K562 (cell line): ENCODE results near the gene KRTAP1-5. TPM values are rescaled to one million over a fixed set of nuclear protein-coding genes. Genes with fewer than 3 reads are reported as not detected.
A peak's percentile ranks its signal among the peaks of the same experiment; 100 is the strongest.

ENCODE experiments used
- ATAC-seq: fragments of 200-7000 bp; cut with Tn5 transposase; 3 replicates; pipeline ENCODE4 v1.9.1; 2020; ENCODE audit warnings: moderate library complexity
- BruUV-seq: library from RNA; stranded (reverse); fragments of 400-500 nt; replicated peaks from 2 replicates; lab custom pipeline; 2021; lab: Mats Ljungman, UMichigan
- CTCF ChIA-PET: fragments of 300-600 bp; formaldehyde crosslinking; extraction: SDS; loops from one replicate; lab custom pipeline; 2021; ENCODE audit warnings: low intra/inter-chr PET ratio; lab: Yijun Ruan, JAX
- POLR2A ChIA-PET: fragments of 300-600, 350-650 bp; sonication (Branson Sonifier 250); formaldehyde crosslinking; extraction: SDS; loops from one replicate; lab custom pipeline; 2021; ENCODE audit warnings: antibody characterized with exemption, inconsistent platforms; lab: Yijun Ruan, JAX
- DNase-seq, 4 experiments: peaks; one replicate each; pipeline versions ENCODE4 v3.0.0 to v3.0.0-alpha.2; 2011 to 2018; ENCODE audit warnings: low spot score in 3 of 4, mixed read lengths in 3 of 4; ENCODE audit errors: extremely low read depth in 1 of 4
- FAIRE-seq: peaks from 2 replicates; lab custom pipeline; 2011; peaks lifted over from hg19 to GRCh38; lab: Jason Lieb, UNC
- H2AFZ ChIP-seq: 2 replicates; pipeline ENCODE4 v1.6.0; 2011; ENCODE audit warnings: low read depth, low read length, control low read depth, inconsistent platforms
- H3K27ac ChIP-seq: fragments of 200-600 bp; 3 replicates; pipeline ENCODE4 v1.8.0; 2011; ENCODE audit warnings: low read depth, mild to moderate bottlenecking, control low read depth, inconsistent platforms, low read length, moderate library complexity, mixed read lengths; ENCODE audit errors: extremely low read depth
- H3K27me3 ChIP-seq, 2 experiments: fragments of 300-600 bp in 1 of 2; 2 replicates in 1 of 2; 3 replicates in 1 of 2; pipeline versions ENCODE4 v1.6.0 to v1.8.0; 2011; ENCODE audit warnings: inconsistent platforms in 2 of 2, low read length in 2 of 2, mild to moderate bottlenecking in 1 of 2, mixed read lengths in 1 of 2, moderate library complexity in 1 of 2; ENCODE audit not compliant: control insufficient read depth in 2 of 2, insufficient read depth in 2 of 2
- H3K36me3 ChIP-seq: fragments of 300-600 bp; 3 replicates; pipeline ENCODE4 v1.8.0; 2011; ENCODE audit warnings: mild to moderate bottlenecking, low read length, inconsistent platforms; ENCODE audit not compliant: control insufficient read depth, insufficient read depth
- H3K4me1 ChIP-seq, 2 experiments: fragments of 200-600 bp in 1 of 2; replicated peaks in 1 of 2; 2 replicates in 1 of 2; 3 replicates in 1 of 2; pipeline versions ENCODE4 v1.5.1 to v1.8.0; 2011; ENCODE audit warnings: inconsistent platforms in 2 of 2, low read length in 2 of 2, mild to moderate bottlenecking in 1 of 2, mixed read lengths in 1 of 2, moderate library complexity in 1 of 2; ENCODE audit not compliant: control insufficient read depth in 2 of 2, insufficient read depth in 2 of 2
- H3K4me2 ChIP-seq: 2 replicates; pipeline ENCODE4 v1.6.1; 2011; ENCODE audit warnings: low read length, control low read depth, inconsistent platforms, mixed read lengths; ENCODE audit not compliant: insufficient read depth
- H3K4me3 ChIP-seq: fragments of 200-600 bp; sonication (generic), shearing (Covaris generic); 2 replicates; pipeline ENCODE4 v1.5.1; 2016; ENCODE audit warnings: control low read depth, inconsistent platforms
- H3K79me2 ChIP-seq: fragments of 200-600 bp; 3 replicates; pipeline ENCODE4 v1.8.0; 2011; ENCODE audit warnings: low read length, inconsistent platforms; ENCODE audit not compliant: control insufficient read depth, insufficient read depth
- H3K9ac ChIP-seq, 2 experiments: 2 replicates each; pipeline versions ENCODE4 v1.6.0 to v1.6.1; 2011; ENCODE audit warnings: low read depth in 2 of 2, low read length in 2 of 2, control low read depth in 1 of 2, inconsistent platforms in 1 of 2, mild to moderate bottlenecking in 1 of 2, mixed read lengths in 1 of 2; ENCODE audit not compliant: insufficient read depth in 1 of 2
- H3K9me1 ChIP-seq: one replicate; pipeline ENCODE4 v1.6.0; 2011; ENCODE audit warnings: inconsistent platforms, mild to moderate bottlenecking, low read length, moderate library complexity; ENCODE audit not compliant: control insufficient read depth, insufficient read depth
- H3K9me3 ChIP-seq: replicated peaks from 2 replicates; pipeline ENCODE4 v1.5.1; 2011; ENCODE audit warnings: low read depth, low read length, inconsistent platforms; ENCODE audit not compliant: control insufficient read depth, insufficient read depth
- H4K20me1 ChIP-seq: replicated peaks from 2 replicates; pipeline ENCODE4 v1.6.1; 2011; ENCODE audit warnings: low read length, inconsistent platforms, mixed read lengths; ENCODE audit not compliant: control insufficient read depth, insufficient read depth
- BRF1 ChIP-seq: IDR thresholded peaks from 3 replicates; pipeline ENCODE4 v1.6.1; 2011; ENCODE audit warnings: borderline replicate concordance, mild to moderate bottlenecking; ENCODE audit not compliant: insufficient read length; ENCODE audit errors: extremely low read depth
- CBX8 ChIP-seq: fragments of 200-600 bp; sonication (generic); IDR thresholded peaks from 2 replicates; pipeline ENCODE4 v1.6.1; 2012; ENCODE audit warnings: borderline replicate concordance, mixed run types, low read depth, mild to moderate bottlenecking, moderate library complexity, mixed read lengths, low read length, control low read depth, inconsistent platforms; ENCODE audit not compliant: poor library complexity, severe bottlenecking; ENCODE audit errors: extremely low read depth
- FOS ChIP-seq: IDR thresholded peaks from 3 replicates; pipeline ENCODE4 v1.6.1; 2011; ENCODE audit not compliant: insufficient read length; ENCODE audit errors: extremely low read depth
- MEF2D ChIP-seq: conservative IDR thresholded peaks from 2 replicates; pipeline ENCODE4 v1.6.1; 2016; ENCODE audit warnings: low read depth, missing genetic modification characterization, missing compliant biosample characterization
- NR3C1 ChIP-seq: sonication (generic); formaldehyde crosslinking; IDR thresholded peaks from 2 replicates; pipeline ENCODE4 v1.8.1; 2022; ENCODE audit warnings: missing genetic modification reagents
- POLR2H ChIP-seq: IDR thresholded peaks from 2 replicates; pipeline ENCODE4 v1.6.1; 2016; ENCODE audit warnings: missing genetic modification characterization, low read depth, mild to moderate bottlenecking, control low read depth, missing compliant biosample characterization, moderate library complexity
- ZNF316 ChIP-seq: fragments of 450-650 bp; IDR thresholded peaks from 2 replicates; pipeline ENCODE4 v1.6.1; 2016
- ZNF551 ChIP-seq: fragments of 250-450 bp; sonication (Bioruptor Pico); IDR thresholded peaks from 2 replicates; pipeline ENCODE4 v1.5.0; 2021; ENCODE audit warnings: mild to moderate bottlenecking, moderate library complexity
- ZZZ3 ChIP-seq: fragments of 450-650 bp; IDR thresholded peaks from 2 replicates; pipeline ENCODE4 v1.6.1; 2016; ENCODE audit warnings: antibody characterized with exemption, mild to moderate bottlenecking, moderate library complexity
- WGBS: fragments of 100-300 bp; shearing (Covaris generic); methylation state at CpG from one replicate; pipeline ENCODE4 v1.1.6; 2016; ENCODE audit warnings: low coverage, mixed read lengths; ENCODE audit not compliant: insufficient coverage; ENCODE audit errors: missing lambda C conversion rate; 5-methylcytosine and 5-hydroxymethylcytosine counted together
- in situ Hi-C: fragments of 300-500 bp; cut with MboI; formaldehyde crosslinking; loops from 4 replicates; pipeline ENCODE4 v1.15.0; 2018; ENCODE audit warnings: inconsistent platforms, mixed read lengths
- intact Hi-C: fragments of 100-400 bp; cut with micrococcal nuclease; formaldehyde crosslinking; loops from 2 replicates; pipeline ENCODE4 v1.14.2; 2022
- polyA plus RNA-seq, 8 experiments: library from polyadenylated mRNA; depleted of rRNA in 4 of 8; stranded (reverse) in 5 of 8; unstranded in 3 of 8; fragments of >200 nt; fragmentation: Nextera tagmentation in 2 of 8; fragmentation: Illumina TruSeq in 1 of 8; extraction: Ambion mirVana in 2 of 8; extraction: Trizol in 1 of 8; gene quantifications; 2 replicates each; pipeline versions ENCODE4 v1.2.1 to v1.2.3, GENCODE V29; 2011 to 2014; ENCODE audit warnings: inconsistent platforms in 1 of 8, missing spikeins in 1 of 8
- total RNA-seq, 7 experiments: library from RNA; depleted of rRNA in 6 of 7; stranded (reverse); fragments of >200 nt in 6 of 7; fragmentation: Illumina TruSeq in 2 of 7; extraction: Trizol in 2 of 7; gene quantifications; 2 replicates each; pipeline versions ENCODE4 v1.2.1 to v1.2.3, GENCODE V29; 2011 to 2021; ENCODE audit warnings: low replicate concordance in 1 of 7
- TF ChIP-seq, protein P1 (sequence below): fragments of 250-450 bp; sonication (Bioruptor Pico); IDR thresholded peaks from 2 replicates; pipeline ENCODE4 v1.5.0; 2020; ENCODE audit warnings: mild to moderate bottlenecking

The KRTAP1-5 gene
- total and polyA plus RNA-seq, 9 of the 15 experiments (the other 6 are each of a cell fraction or from before 2014, with no cell fraction given), result not detected

DNA sequence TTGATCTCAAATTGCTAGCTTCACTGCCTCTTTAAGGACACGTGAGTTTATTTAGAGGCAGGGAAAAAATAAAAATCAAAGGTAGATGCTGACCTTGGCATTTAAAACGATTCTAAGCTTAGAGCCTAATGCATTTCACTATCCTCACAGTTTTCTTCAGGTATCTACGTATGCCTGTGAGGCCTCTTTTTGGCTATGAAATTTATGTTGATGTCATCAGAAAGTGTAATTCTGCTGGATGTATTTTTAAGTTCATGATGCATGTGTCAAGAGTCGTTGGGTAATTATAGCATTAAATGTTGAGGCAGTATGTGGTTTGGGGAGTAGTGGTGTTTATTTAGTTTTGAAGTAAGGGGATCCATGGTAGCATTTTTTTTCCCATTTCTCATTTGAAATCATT is 23.1 kb downstream of the KRTAP1-5 start:
- ChIA-PET POLR2A (no interaction called here), CTCF (no interaction called here)
- in situ Hi-C loops, result no loop called here
- 0% methylated on average over 4 of the region's 4 CpGs for WGBS
- TF ChIP-seq NR3C1 (no peak), ZNF316 (peak; percentile 52; the same call in 1 of the 2 replicates)
- no peak overlapping the region for H3K27ac ChIP-seq
- FAIRE-seq (no peak), ATAC-seq (no peak), DNase-seq (no peak)
- intact Hi-C loops, result no loop called here
- H2AFZ ChIP-seq, result no peak overlapping the region
- BruUV-seq, result no TSS peak
- no peak overlapping the region for H3K4me2 ChIP-seq
- H3K4me3 ChIP-seq, result no peak overlapping the region
- no peaks in the 10 kb centered on the region; a peak in 1 of 5 replicates for H3K4me1 ChIP-seq
- no peaks in the 10 kb centered on the region for H3K36me3 ChIP-seq
- H3K9ac ChIP-seq, result no peak overlapping the region
- no peaks in the 10 kb centered on the region for H4K20me1 ChIP-seq
- no peaks in the 10 kb centered on the region for H3K9me3 ChIP-seq
- no peaks in the 10 kb centered on the region for H3K79me2 ChIP-seq
- peaks cover 0 to 14% of the 10 kb centered on the region in 2 experiments; a peak in 3 of 5 replicates for H3K27me3 ChIP-seq
- no peaks in the 10 kb centered on the region for H3K9me1 ChIP-seq

DNA sequence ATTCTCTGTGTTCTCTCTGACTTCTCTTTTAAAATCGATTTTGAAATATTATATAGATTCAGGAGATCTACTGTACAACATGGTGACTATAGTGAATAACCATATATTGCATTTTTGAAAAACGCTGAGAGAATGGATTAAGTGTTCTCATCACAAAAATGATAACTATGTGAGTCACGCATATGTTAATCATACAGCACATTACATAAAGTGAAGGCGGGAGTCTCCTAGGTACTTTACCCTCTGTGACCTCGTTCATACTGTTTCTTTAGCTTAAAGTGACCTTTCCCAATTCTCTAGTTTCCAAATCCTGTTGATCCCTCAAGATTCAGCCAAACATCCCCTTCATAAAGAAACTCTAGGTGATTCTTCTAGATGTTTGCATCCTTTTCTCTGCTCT is 24.2 kb downstream of the KRTAP1-5 start:
- WGBS, result 2% methylated on average over 5 of the region's 5 CpGs
- ChIA-PET POLR2A (no interaction called here), CTCF (no interaction called here)
- Histone ChIP-seq H3K4me2 (no peak overlapping the region), H3K27me3 (peaks cover 0 to 9% of the 10 kb centered on the region in 2 experiments; a peak in 3 of 5 replicates), H3K9me3 (no peaks in the 10 kb centered on the region), H3K36me3 (no peaks in the 10 kb centered on the region), H3K9ac (no peak overlapping the region), H3K27ac (no peak overlapping the region), H3K4me3 (no peak overlapping the region), H2AFZ (no peak overlapping the region), H3K4me1 (no peaks in the 10 kb centered on the region; a peak in 1 of 5 replicates), H3K9me1 (no peaks in the 10 kb centered on the region), H4K20me1 (no peaks in the 10 kb centered on the region), H3K79me2 (no peaks in the 10 kb centered on the region)
- DNase-seq (no peak), FAIRE-seq (no peak), ATAC-seq (no peak)
- no TSS peak for BruUV-seq
- intact Hi-C loops, result no loop called here
- in situ Hi-C loops, result no loop called here
- TF ChIP-seq ZZZ3, result no peak
- TF ChIP-seq, protein P1, sequence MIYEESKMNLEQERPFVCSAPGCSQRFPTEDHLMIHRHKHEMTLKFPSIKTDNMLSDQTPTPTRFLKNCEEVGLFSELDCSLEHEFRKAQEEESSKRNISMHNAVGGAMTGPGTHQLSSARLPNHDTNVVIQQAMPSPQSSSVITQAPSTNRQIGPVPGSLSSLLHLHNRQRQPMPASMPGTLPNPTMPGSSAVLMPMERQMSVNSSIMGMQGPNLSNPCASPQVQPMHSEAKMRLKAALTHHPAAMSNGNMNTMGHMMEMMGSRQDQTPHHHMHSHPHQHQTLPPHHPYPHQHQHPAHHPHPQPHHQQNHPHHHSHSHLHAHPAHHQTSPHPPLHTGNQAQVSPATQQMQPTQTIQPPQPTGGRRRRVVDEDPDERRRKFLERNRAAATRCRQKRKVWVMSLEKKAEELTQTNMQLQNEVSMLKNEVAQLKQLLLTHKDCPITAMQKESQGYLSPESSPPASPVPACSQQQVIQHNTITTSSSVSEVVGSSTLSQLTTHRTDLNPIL (CRISPR knock-in tag), result no peak
- TF ChIP-seq FOS, result no peak
- TF ChIP-seq CBX8, result no peak
- no peak for TF ChIP-seq POLR2H (tag)
- TF ChIP-seq BRF1, result no peak
- no peak for TF ChIP-seq MEF2D
- no peak for TF ChIP-seq ZNF551 (CRISPR knock-in tag)
- no peak for TF ChIP-seq NR3C1
